HEK293T (cell line): ENCODE data around the gene PIEZO2.

Experiments
- CTCF ChIA-PET: fragments of 350-600 bp; formaldehyde crosslinking; extraction: SDS; loops from one replicate; lab custom pipeline; 2021; ENCODE audit warnings: antibody characterized with exemption, inconsistent platforms; lab: Yijun Ruan, JAX
- POLR2A ChIA-PET: fragments of 350-600 bp; formaldehyde crosslinking; extraction: SDS; loops from one replicate; lab custom pipeline; 2020; ENCODE audit warnings: antibody characterized with exemption, inconsistent platforms; lab: Yijun Ruan, JAX
- DNase-seq: peaks from one replicate; pipeline ENCODE4 v3.0.0; 2012; ENCODE audit warnings: mixed read lengths; ENCODE audit errors: extremely low spot score
- ARNT ChIP-seq: fragments of 450-650 bp; IDR thresholded peaks from 2 replicates; pipeline ENCODE4 v1.6.1; 2017; ENCODE audit warnings: mild to moderate bottlenecking
- BHLHE40 ChIP-seq: fragments of 450-650 bp; IDR thresholded peaks from 2 replicates; pipeline ENCODE4 v1.6.1; 2016; ENCODE audit warnings: mild to moderate bottlenecking, moderate library complexity, borderline replicate concordance
- CTBP1 ChIP-seq: fragments of 450-650 bp; IDR thresholded peaks from 2 replicates; pipeline ENCODE4 v1.6.1; 2016; ENCODE audit warnings: borderline replicate concordance
- ELF4 ChIP-seq: fragments of 450-650 bp; IDR thresholded peaks from 2 replicates; pipeline ENCODE4 v1.6.1; 2017; ENCODE audit warnings: antibody characterized with exemption
- FOXA1 ChIP-seq: fragments of 450-650 bp; IDR thresholded peaks from 2 replicates; pipeline ENCODE4 v1.6.1; 2016; ENCODE audit warnings: mild to moderate bottlenecking
- FOXK2 ChIP-seq: fragments of 450-650 bp; IDR thresholded peaks from 2 replicates; pipeline ENCODE4 v1.6.1; 2016; ENCODE audit warnings: mild to moderate bottlenecking
- FOXM1 ChIP-seq: fragments of 450-650 bp; IDR thresholded peaks from 2 replicates; pipeline ENCODE4 v1.6.1; 2017; ENCODE audit warnings: mild to moderate bottlenecking, borderline replicate concordance
- HDGF ChIP-seq: fragments of 450-650 bp; IDR thresholded peaks from 2 replicates; pipeline ENCODE4 v1.6.1; 2017; ENCODE audit warnings: antibody characterized with exemption, borderline replicate concordance
- L3MBTL2 ChIP-seq: fragments of 450-650 bp; conservative IDR thresholded peaks from 2 replicates; pipeline ENCODE4 v1.6.1; 2016; ENCODE audit warnings: mild to moderate bottlenecking
- LEF1 ChIP-seq: fragments of 450-650 bp; IDR thresholded peaks from 2 replicates; pipeline ENCODE4 v1.6.1; 2017; ENCODE audit warnings: mild to moderate bottlenecking, borderline replicate concordance
- NFRKB ChIP-seq: fragments of 450-650 bp; IDR thresholded peaks from 2 replicates; pipeline ENCODE4 v1.6.1; 2016; ENCODE audit warnings: mild to moderate bottlenecking, moderate library complexity
- PKNOX1 ChIP-seq: fragments of 450-650 bp; IDR thresholded peaks from 2 replicates; pipeline ENCODE4 v1.6.1; 2016
- SP1 ChIP-seq: fragments of 450-650 bp; IDR thresholded peaks from 2 replicates; pipeline ENCODE4 v1.6.1; 2017
- SUZ12 ChIP-seq: fragments of 450-650 bp; IDR thresholded peaks from 2 replicates; pipeline ENCODE4 v1.6.1; 2016; ENCODE audit warnings: mild to moderate bottlenecking
- TARDBP ChIP-seq: fragments of 450-650 bp; IDR thresholded peaks from 2 replicates; pipeline ENCODE4 v1.6.1; 2016
- ZNF384 ChIP-seq: fragments of 450-650 bp; IDR thresholded peaks from 2 replicates; pipeline ENCODE4 v1.6.1; 2016

The PIEZO2 gene

GRCh38 chr18:11154368-11154989 is 5.1 kb upstream of the PIEZO2 start:
- no peak for TF ChIP-seq L3MBTL2
- no peak for TF ChIP-seq TARDBP
- no peak for TF ChIP-seq FOXA1
- TF ChIP-seq FOXM1, result no peak
- TF ChIP-seq SUZ12, result no peak
- no peak for TF ChIP-seq ELF4
- CTCF ChIA-PET, result interaction anchor here (0.6 to 1.2 kb wide), 6 partner anchors 300 to 1454 kb away, joined by 3 to 4 read pairs (median 3); no protein-coding TSS in a partner anchor
- POLR2A ChIA-PET, result no interaction called here
- peak; percentile 10 for DNase-seq

GRCh38 chr18:11153097-11153496 is 3.7 kb upstream of the PIEZO2 start:
- no peak for TF ChIP-seq ELF4
- POLR2A ChIA-PET, result no interaction called here
- no peak for DNase-seq
- CTCF ChIA-PET, result interaction anchor here (0.6 to 1.3 kb wide), 2 partner anchors 582 to 1138 kb away, joined by 3 read pairs; no protein-coding TSS in a partner anchor

GRCh38 chr18:11150271-11150615 is 874 bp upstream of the PIEZO2 start:
- no peak for TF ChIP-seq ELF4
- no peak for TF ChIP-seq SP1
- TF ChIP-seq NFRKB, result no peak
- TF ChIP-seq ARNT, result no peak
- no peak for TF ChIP-seq TARDBP
- TF ChIP-seq HDGF, result no peak
- TF ChIP-seq BHLHE40, result no peak
- TF ChIP-seq FOXK2, result no peak
- no peak for TF ChIP-seq SUZ12
- TF ChIP-seq LEF1, result no peak
- no peak for TF ChIP-seq FOXA1
- no peak for TF ChIP-seq ZNF384
- TF ChIP-seq PKNOX1, result no peak
- TF ChIP-seq FOXM1, result no peak
- no peak for TF ChIP-seq L3MBTL2
- no peak for TF ChIP-seq CTBP1
- ChIA-PET CTCF (no interaction called here), POLR2A (interaction anchor here (1.7 kb wide), 1 partner anchor 12 kb away, joined by 4 read pairs; no protein-coding TSS in a partner anchor)
- no peak for DNase-seq

GRCh38 chr18:11148680-11149440 is 509 bp downstream of the PIEZO2 start:
- no peak for TF ChIP-seq BHLHE40
- TF ChIP-seq TARDBP, result no peak
- TF ChIP-seq ARNT, result no peak
- no peak for TF ChIP-seq L3MBTL2
- no peak for TF ChIP-seq FOXK2
- TF ChIP-seq PKNOX1, result no peak
- TF ChIP-seq CTBP1, result no peak
- no peak for TF ChIP-seq SP1
- TF ChIP-seq HDGF, result no peak
- TF ChIP-seq NFRKB, result no peak
- TF ChIP-seq FOXM1, result no peak
- no peak for TF ChIP-seq SUZ12
- no peak for TF ChIP-seq FOXA1
- no peak for TF ChIP-seq ZNF384
- no peak for TF ChIP-seq LEF1
- no peak for TF ChIP-seq ELF4
- ChIA-PET CTCF (no interaction called here), POLR2A (interaction anchor here (1.7 kb wide), 1 partner anchor 11 kb away, joined by 4 read pairs; no protein-coding TSS in a partner anchor)
- DNase-seq, result no peak

- DNase-seq, result no peak
- CTCF ChIA-PET, result no interaction called here
- POLR2A ChIA-PET, result no interaction called here
- TF ChIP-seq NFRKB (no peak), LEF1 (no peak), SUZ12 (no peak), ELF4 (no peak), SP1 (no peak), ZNF384 (no peak), PKNOX1 (no peak), L3MBTL2 (no peak), FOXK2 (no peak), ARNT (no peak), FOXA1 (no peak), CTBP1 (no peak), FOXM1 (no peak), HDGF (no peak), TARDBP (no peak), BHLHE40 (no peak)
Observed at GRCh38 chr18:11147962-11148679, 1.2 kb downstream of the PIEZO2 start.
